Measurements from ENCODE around the gene COL4A5.

COL4A5 gene

GRCh38 chrX:108722561-108722960 is 282.9 kb downstream of the COL4A5 start (continued):
- peak; percentile 31; the same call in 1 of the 2 replicates for TF ChIP-seq PRDM6 (tag by site-specific recombination; IDR thresholded peaks at IDR 0.05)
- 0 out of 2 replicates have a peak, but pooled peaks have one; percentile 14 for TF ChIP-seq TCF7L2 (IDR thresholded peaks at IDR 0.05; ENCODE audit: borderline replicate concordance, low read depth, low read length)

- peaks cover 21 to 67% of the 10 kb centered on the region in 2 experiments; a peak in 2 of 3 replicates for H3K36me3 ChIP-seq (ENCODE audit: control insufficient read depth in 2 of 2, insufficient read depth in 1 of 2, low read length in 2 of 2)
- H3K9me3 ChIP-seq (ENCODE audit: control insufficient read depth, insufficient read depth, low read depth, low read length), result no peaks in the 10 kb centered on the region
- H3K4me1 ChIP-seq (ENCODE audit: control insufficient read depth, insufficient read depth, low read length), result no peaks in the 10 kb centered on the region
- H3K27ac ChIP-seq (ENCODE audit: extremely low read depth, low read depth, low read length), result peak overlapping the region; percentile 57
- CTCF ChIA-PET, result interaction anchor here (1.2 to 1.3 kb wide), 2 partner anchors 9 to 27 kb away, joined by 3 to 6 read pairs; no protein-coding TSS in a partner anchor
- H3K4me3 ChIP-seq (ENCODE audit: low read depth, low read length), result no peak overlapping the region
- TF ChIP-seq HOXA7 (CRISPR knock-in tag; IDR thresholded peaks at IDR 0.05; ENCODE audit: borderline replicate concordance), result no peak
- TF ChIP-seq ZNF37A (tag by site-specific recombination; IDR thresholded peaks at IDR 0.05), result no peak
- no peak for TF ChIP-seq ZFP41 (tag by site-specific recombination; IDR thresholded peaks at IDR 0.05; ENCODE audit: borderline replicate concordance)
- no peak for TF ChIP-seq ZNF211 (tag by site-specific recombination; IDR thresholded peaks at IDR 0.05; ENCODE audit: low read depth)
- POLR2A ChIA-PET, result no interaction called here
These were observed 287.1 kb downstream of the COL4A5 start for GRCh38 chrX:108726748-108727147.

- Histone ChIP-seq H3K36me3 (ENCODE audit: control insufficient read depth in 2 of 2, insufficient read depth in 1 of 2, low read length in 2 of 2) (peaks cover 21 to 80% of the 10 kb centered on the region in 2 experiments; a peak in 2 of 3 replicates), H3K4me1 (ENCODE audit: control insufficient read depth, insufficient read depth, low read length) (no peaks in the 10 kb centered on the region), H3K4me3 (ENCODE audit: low read depth, low read length) (no peak overlapping the region), H3K9me3 (ENCODE audit: control insufficient read depth, insufficient read depth, low read depth, low read length) (no peaks in the 10 kb centered on the region), H3K27ac (ENCODE audit: extremely low read depth, low read depth, low read length) (peak overlapping the region; percentile 51)
- POLR2A ChIA-PET, result no interaction called here
- TF ChIP-seq RBAK (tag by site-specific recombination; IDR thresholded peaks at IDR 0.05) (no peak), IKZF3 (tag by site-specific recombination; IDR thresholded peaks at IDR 0.05) (peak; percentile 26; the same call in 1 of the 2 replicates), ZIC2 (tag by site-specific recombination; IDR thresholded peaks at IDR 0.05) (no peak), TCF7L2 (IDR thresholded peaks at IDR 0.05; ENCODE audit: borderline replicate concordance, low read depth, low read length) (peak; percentile 15; the same call in 1 of the 2 replicates), ZBTB17 (tag by site-specific recombination; IDR thresholded peaks at IDR 0.05) (peak; percentile 84)
- CTCF ChIA-PET, result no interaction called here
These were observed 291.5 kb downstream of the COL4A5 start for GRCh38 chrX:108731153-108731552.

GRCh38 chrX:108732630-108733321 is 293.1 kb downstream of the COL4A5 start:
- peak overlapping the region; percentile 6 for H3K4me3 ChIP-seq (ENCODE audit: low read depth, low read length)
- H3K36me3 ChIP-seq (ENCODE audit: control insufficient read depth in 2 of 2, insufficient read depth in 1 of 2, low read length in 2 of 2), result peaks cover 14 to 65% of the 10 kb centered on the region in 2 experiments; a peak in 2 of 3 replicates
- ChIA-PET POLR2A (no interaction called here), CTCF (interaction anchor here (0.6 kb wide), 1 partner anchor 203 kb away, joined by 4 read pairs; no protein-coding TSS in a partner anchor)
- H3K27ac ChIP-seq (ENCODE audit: extremely low read depth, low read depth, low read length), result peak overlapping the region; percentile 90
- TF ChIP-seq SCRT1 (tag by site-specific recombination; IDR thresholded peaks at IDR 0.05; ENCODE audit: borderline replicate concordance), result peak; percentile 83
- peak; percentile 40; the same call in 1 of the 2 replicates for TF ChIP-seq ZNF600 (tag by site-specific recombination; IDR thresholded peaks at IDR 0.05)
- peak; percentile 67 for TF ChIP-seq ZBTB17 (tag by site-specific recombination; IDR thresholded peaks at IDR 0.05)
- TF ChIP-seq SCRT2 (tag by site-specific recombination; IDR thresholded peaks at IDR 0.05), result peak; percentile 98
- no peak for TF ChIP-seq ZNF571 (tag by site-specific recombination; IDR thresholded peaks at IDR 0.05)
- TF ChIP-seq ZNF335 (tag by site-specific recombination; conservative IDR thresholded peaks at IDR 0.05), result peak; percentile 56; the same call in 1 of the 2 replicates
- peak; percentile 85 for TF ChIP-seq ZBTB20 (tag by site-specific recombination; IDR thresholded peaks at IDR 0.05)
- TF ChIP-seq ZNF585B (tag by site-specific recombination; IDR thresholded peaks at IDR 0.05), result no peak
- H3K4me1 ChIP-seq (ENCODE audit: control insufficient read depth, insufficient read depth, low read length), result no peaks in the 10 kb centered on the region
- no peaks in the 10 kb centered on the region for H3K9me3 ChIP-seq (ENCODE audit: control insufficient read depth, insufficient read depth, low read depth, low read length)
